ENCODE data around the gene EOLA2.
"Not testable (repeated sequence)": the region's sequence is repeated elsewhere in the genome, so short reads cannot be mapped to it uniquely, and the experiment has no call there.

GRCh38 chrX:149924434-149924833, 13.9 kb downstream of the EOLA2 start:
- TF ChIP-seq CTCF (conservative IDR thresholded peaks at IDR 0.05; ENCODE audit: low read depth, low read length); EZH2 (IDR thresholded peaks at IDR 0.05; ENCODE audit: borderline replicate concordance, low read depth, low read length, poor library complexity, severe bottlenecking): not testable (repeated sequence)

Data from A673 (cell line).